ENCODE results near the gene TFDP1.

Gene TFDP1

GRCh38 chr13:113603116-113603710, 18.7 kb downstream of the TFDP1 start:
- TF ChIP-seq CTCF (IDR thresholded peaks at IDR 0.05; ENCODE audit: insufficient read depth, low read depth, low read length, missing control alignments), result no peak

GRCh38 chr13:113604186-113604585, 19.6 kb downstream of the TFDP1 start:
- no peak overlapping the region for H3K4me3 ChIP-seq (ENCODE audit: low read depth, low read length)
- TF ChIP-seq CTCF (IDR thresholded peaks at IDR 0.05; ENCODE audit: insufficient read depth, low read depth, low read length, missing control alignments), result no peak
- peak; percentile 28 for DNase-seq (ENCODE audit: low read depth)

More at GRCh38 chr13:113603116-113603710, 18.7 kb downstream of the TFDP1 start:
- H3K4me3 ChIP-seq (ENCODE audit: low read depth, low read length), result no peak overlapping the region
- no peak for DNase-seq (ENCODE audit: low read depth)

- TF ChIP-seq CTCF (IDR thresholded peaks at IDR 0.05; ENCODE audit: insufficient read depth, low read depth, low read length, missing control alignments), result no peak
- H3K4me3 ChIP-seq (ENCODE audit: low read depth, low read length), result no peak overlapping the region
- DNase-seq (ENCODE audit: low read depth), result no peak
These were observed 20.9 kb downstream of the TFDP1 start for GRCh38 chr13:113605461-113605860.

- no peak overlapping the region for H3K4me3 ChIP-seq (ENCODE audit: low read depth, low read length)
- DNase-seq (ENCODE audit: low read depth), result no peak
- TF ChIP-seq CTCF (IDR thresholded peaks at IDR 0.05; ENCODE audit: insufficient read depth, low read depth, low read length, missing control alignments), result no peak
These were observed 21.4 kb downstream of the TFDP1 start for GRCh38 chr13:113605866-113606438.

GRCh38 chr13:113607056-113607888, 22.7 kb downstream of the TFDP1 start:
- no peak for TF ChIP-seq CTCF (IDR thresholded peaks at IDR 0.05; ENCODE audit: insufficient read depth, low read depth, low read length, missing control alignments)

GRCh38 chr13:113607889-113608635, 23.5 kb downstream of the TFDP1 start:
- DNase-seq (ENCODE audit: low read depth), result no peak
- no peak for TF ChIP-seq CTCF (IDR thresholded peaks at IDR 0.05; ENCODE audit: insufficient read depth, low read depth, low read length, missing control alignments)
- H3K4me3 ChIP-seq (ENCODE audit: low read depth, low read length), result no peak overlapping the region

More at GRCh38 chr13:113607056-113607888, 22.7 kb downstream of the TFDP1 start:
- no peak overlapping the region for H3K4me3 ChIP-seq (ENCODE audit: low read depth, low read length)
- DNase-seq (ENCODE audit: low read depth), result no peak

Data from GM12865 (cell line).